ENCODE measurements around the gene BOD1L2.

The BOD1L2 gene

GRCh38 chr18:57146956-57147636, at the start of gene BOD1L2:
BOD1L2 (plus strand) TSS chr18:57147087; CDS start chr18:57147313, 226 bp downstream.
- DNase-seq = no peak

- DNase-seq = no peak
Measured at GRCh38 chr18:57107140-57107832, 39.6 kb upstream of the BOD1L2 start.

GRCh38 chr18:57110290-57110689, 36.6 kb upstream of the BOD1L2 start:
- DNase-seq = no peak

GRCh38 chr18:57113799-57114420, 33.0 kb upstream of the BOD1L2 start:
- no peak for DNase-seq

- no peak for DNase-seq
Measured at GRCh38 chr18:57116598-57117132, 30.2 kb upstream of the BOD1L2 start.

- no peak for DNase-seq
Measured at GRCh38 chr18:57121542-57122112, 25.3 kb upstream of the BOD1L2 start.

GRCh38 chr18:57122936-57123510, 23.9 kb upstream of the BOD1L2 start:
- DNase-seq = no peak

GRCh38 chr18:57125627-57126026, 21.3 kb upstream of the BOD1L2 start:
- no peak for DNase-seq

- no peak for DNase-seq
Measured at GRCh38 chr18:57128220-57128932, 18.5 kb upstream of the BOD1L2 start.

GRCh38 chr18:57131101-57131500, 15.8 kb upstream of the BOD1L2 start:
- no peak for DNase-seq

GRCh38 chr18:57131782-57132181, 15.1 kb upstream of the BOD1L2 start:
- no peak for DNase-seq

- DNase-seq = no peak
Measured at GRCh38 chr18:57134618-57135135, 12.2 kb upstream of the BOD1L2 start.

GRCh38 chr18:57135699-57136098, 11.2 kb upstream of the BOD1L2 start:
- DNase-seq = no peak

- DNase-seq = no peak
Measured at GRCh38 chr18:57137847-57138246, 9.0 kb upstream of the BOD1L2 start.

- no peak for DNase-seq
Measured at GRCh38 chr18:57141208-57142129, 5.4 kb upstream of the BOD1L2 start.

- no peak for DNase-seq
Measured at GRCh38 chr18:57142324-57142723, 4.6 kb upstream of the BOD1L2 start.

GRCh38 chr18:57143265-57143664, 3.6 kb upstream of the BOD1L2 start:
- DNase-seq = no peak

GRCh38 chr18:57148263-57148662, 1.4 kb downstream of the BOD1L2 start:
- no peak for DNase-seq

GRCh38 chr18:57149051-57149450, 2.2 kb downstream of the BOD1L2 start:
- no peak for DNase-seq

GRCh38 chr18:57149531-57149930, 2.6 kb downstream of the BOD1L2 start:
- no peak for DNase-seq

- no peak for DNase-seq
Measured at GRCh38 chr18:57150081-57150480, 3.2 kb downstream of the BOD1L2 start.

Measured in stimulated activated CD4-positive, alpha-beta T cell treated with anti-CD3 and anti-CD28 coated beads, Interleukin-4, amount 100 ng/mL, for 4 hours (primary cell).